WTC11 (cell line): ENCODE data around the gene NEMP1. TPM values are rescaled to one million over a fixed set of nuclear protein-coding genes. Genes with fewer than 3 reads are reported as not detected.

Experiments
- ATAC-seq: fragments of 200-7000 bp; cut with Tn5 transposase; 2 replicates; pipeline ENCODE4 v1.10.0; 2021; ENCODE audit warnings: mild to moderate bottlenecking, moderate library complexity
- CTCF ChIA-PET: fragments of 300-600 bp; sonication (Branson Sonifier 250); formaldehyde crosslinking; loops from one replicate; lab custom pipeline; 2021; ENCODE audit warnings: antibody characterized with exemption; lab: Charles Lee
- POLR2A ChIA-PET: fragments of 350-600 bp; sonication (Branson Sonifier 250); formaldehyde crosslinking; loops from one replicate; lab custom pipeline; 2021; ENCODE audit warnings: antibody characterized with exemption; lab: Charles Lee
- DNase-seq: peaks from one replicate; pipeline ENCODE4 v3.0.0; 2021; ENCODE audit warnings: low spot score
- H3K27ac Mint-ChIP-seq: 2 replicates; pipeline ENCODE4 v1.8.0; 2021; ENCODE audit warnings: mixed read lengths
- H3K27me3 Mint-ChIP-seq: 2 replicates; pipeline ENCODE4 v1.8.0; 2021; ENCODE audit warnings: low read depth, mild to moderate bottlenecking, moderate library complexity, mixed read lengths
- H3K36me3 Mint-ChIP-seq: 2 replicates; pipeline ENCODE4 v1.8.0; 2021; ENCODE audit warnings: mixed read lengths
- H3K4me1 Mint-ChIP-seq: 2 replicates; pipeline ENCODE4 v1.8.0; 2022; ENCODE audit warnings: mixed read lengths
- H3K4me3 Mint-ChIP-seq: 2 replicates; pipeline ENCODE4 v1.8.0; 2021; ENCODE audit warnings: mild to moderate bottlenecking, moderate library complexity, mixed read lengths
- H3K9me3 Mint-ChIP-seq: 2 replicates; pipeline ENCODE4 v1.8.0; 2021; ENCODE audit warnings: mixed read lengths
- ATF2 ChIP-seq: sonication (generic); formaldehyde crosslinking; IDR thresholded peaks from 2 replicates; pipeline ENCODE4 v1.8.1; 2022; ENCODE audit warnings: low read depth, missing genetic modification reagents, borderline replicate concordance
- CREM ChIP-seq: sonication (generic); formaldehyde crosslinking; IDR thresholded peaks from 2 replicates; pipeline ENCODE4 v1.8.1; 2022; ENCODE audit warnings: mild to moderate bottlenecking, missing genetic modification reagents, moderate library complexity
- EMX1 ChIP-seq: fragments of 250-450 bp; sonication (Bioruptor Pico); IDR thresholded peaks from 2 replicates; pipeline ENCODE4 v1.8.0; 2021; ENCODE audit warnings: mild to moderate bottlenecking
- ESRRA ChIP-seq: sonication (generic); formaldehyde crosslinking; IDR thresholded peaks from 2 replicates; pipeline ENCODE4 v1.8.1; 2022; ENCODE audit warnings: mild to moderate bottlenecking, missing genetic modification reagents, borderline replicate concordance
- ETV6 ChIP-seq: sonication (generic); formaldehyde crosslinking; IDR thresholded peaks from 2 replicates; pipeline ENCODE4 v1.8.1; 2022; ENCODE audit warnings: mild to moderate bottlenecking, missing genetic modification reagents
- FOXJ3 ChIP-seq: sonication (generic); formaldehyde crosslinking; IDR thresholded peaks from 2 replicates; pipeline ENCODE4 v1.9.0; 2021; ENCODE audit warnings: missing genetic modification reagents, mild to moderate bottlenecking, borderline replicate concordance
- FOXK1 ChIP-seq: sonication (generic); formaldehyde crosslinking; IDR thresholded peaks from 2 replicates; pipeline ENCODE4 v1.8.0; 2022; ENCODE audit warnings: mild to moderate bottlenecking, moderate library complexity, missing genetic modification reagents
- GRHL2 ChIP-seq: fragments of 250-450 bp; sonication (Bioruptor Pico); IDR thresholded peaks from 2 replicates; pipeline ENCODE4 v1.8.0; 2022; ENCODE audit warnings: mild to moderate bottlenecking, moderate library complexity; ENCODE audit not compliant: insufficient replicate concordance, severe bottlenecking
- GTF2I ChIP-seq: fragments of 250-450 bp; sonication (Bioruptor Pico); conservative IDR thresholded peaks from 2 replicates; pipeline ENCODE4 v1.4.0; 2021; ENCODE audit warnings: mild to moderate bottlenecking
- IRF2 ChIP-seq: sonication (generic); formaldehyde crosslinking; IDR thresholded peaks from 2 replicates; pipeline ENCODE4 v1.8.0; 2022; ENCODE audit warnings: low read depth, missing genetic modification reagents, borderline replicate concordance
- NFYB ChIP-seq: sonication (generic); formaldehyde crosslinking; conservative IDR thresholded peaks from 2 replicates; pipeline ENCODE4 v1.8.0; 2022; ENCODE audit warnings: low read depth, missing genetic modification reagents
- SMAD4 ChIP-seq: sonication (generic); formaldehyde crosslinking; IDR thresholded peaks from 2 replicates; pipeline ENCODE4 v1.8.0; 2022; ENCODE audit warnings: mild to moderate bottlenecking, missing genetic modification reagents
- TCF7 ChIP-seq: sonication (generic); formaldehyde crosslinking; IDR thresholded peaks from 2 replicates; pipeline ENCODE4 v1.8.0; 2022; ENCODE audit warnings: mild to moderate bottlenecking, low read depth, missing genetic modification reagents, moderate library complexity
- ZBTB21 ChIP-seq: sonication (generic); formaldehyde crosslinking; IDR thresholded peaks from 2 replicates; pipeline ENCODE4 v1.8.1; 2023; ENCODE audit warnings: mild to moderate bottlenecking, missing genetic modification reagents, borderline replicate concordance
- ZNF396 ChIP-seq: fragments of 250-450 bp; sonication (Bioruptor Pico); IDR thresholded peaks from 2 replicates; pipeline ENCODE4 v1.8.0; 2021; ENCODE audit warnings: mild to moderate bottlenecking, moderate library complexity, borderline replicate concordance
- ZNF423 ChIP-seq: fragments of 250-450 bp; sonication (Bioruptor Pico); IDR thresholded peaks from 2 replicates; pipeline ENCODE4 v2.1.2; 2022; ENCODE audit warnings: mild to moderate bottlenecking, moderate library complexity
- total RNA-seq: library from RNA; stranded (reverse); gene quantifications from 3 replicates; pipeline ENCODE4 v1.2.3, GENCODE V29; 2021
- TF ChIP-seq, protein P1 (sequence below): sonication (generic); formaldehyde crosslinking; IDR thresholded peaks from 2 replicates; pipeline ENCODE4 v1.8.0; 2023; ENCODE audit warnings: mild to moderate bottlenecking, missing genetic modification reagents
- TF ChIP-seq, protein P2 (sequence below): fragments of 250-450 bp; sonication (Bioruptor Pico); IDR thresholded peaks from 2 replicates; pipeline ENCODE4 v2.1.2; 2022; ENCODE audit warnings: mild to moderate bottlenecking, moderate library complexity
- TF ChIP-seq, protein P3 (sequence below): sonication (generic); formaldehyde crosslinking; IDR thresholded peaks from 2 replicates; pipeline ENCODE4 v1.8.1; 2022; ENCODE audit warnings: mild to moderate bottlenecking, missing genetic modification reagents, moderate library complexity, borderline replicate concordance
- TF ChIP-seq, protein P4 (sequence below): fragments of 250-450 bp; sonication (Bioruptor Pico); IDR thresholded peaks from 2 replicates; pipeline ENCODE4 v1.9.0; 2021; ENCODE audit warnings: mild to moderate bottlenecking
- TF ChIP-seq, protein P5 (sequence below): sonication (generic); formaldehyde crosslinking; IDR thresholded peaks from 2 replicates; pipeline ENCODE4 v1.8.1; 2023; ENCODE audit warnings: mild to moderate bottlenecking, missing genetic modification reagents, borderline replicate concordance

The NEMP1 gene
- total RNA-seq, 1 experiment from 2014 or later: 41.9 TPM

GRCh38 chr12:57092876-57093414 lies 14.4 kb upstream of the NEMP1 start (continued):
- TF ChIP-seq ATF2 (CRISPR knock-in tag) (no peak), ESRRA (CRISPR knock-in tag) (no peak), ETV6 (CRISPR knock-in tag) (no peak), FOXJ3 (CRISPR knock-in tag) (no peak), ZBTB21 (CRISPR knock-in tag) (no peak), ZNF396 (CRISPR knock-in tag) (no peak)
- TF ChIP-seq, protein P1, sequence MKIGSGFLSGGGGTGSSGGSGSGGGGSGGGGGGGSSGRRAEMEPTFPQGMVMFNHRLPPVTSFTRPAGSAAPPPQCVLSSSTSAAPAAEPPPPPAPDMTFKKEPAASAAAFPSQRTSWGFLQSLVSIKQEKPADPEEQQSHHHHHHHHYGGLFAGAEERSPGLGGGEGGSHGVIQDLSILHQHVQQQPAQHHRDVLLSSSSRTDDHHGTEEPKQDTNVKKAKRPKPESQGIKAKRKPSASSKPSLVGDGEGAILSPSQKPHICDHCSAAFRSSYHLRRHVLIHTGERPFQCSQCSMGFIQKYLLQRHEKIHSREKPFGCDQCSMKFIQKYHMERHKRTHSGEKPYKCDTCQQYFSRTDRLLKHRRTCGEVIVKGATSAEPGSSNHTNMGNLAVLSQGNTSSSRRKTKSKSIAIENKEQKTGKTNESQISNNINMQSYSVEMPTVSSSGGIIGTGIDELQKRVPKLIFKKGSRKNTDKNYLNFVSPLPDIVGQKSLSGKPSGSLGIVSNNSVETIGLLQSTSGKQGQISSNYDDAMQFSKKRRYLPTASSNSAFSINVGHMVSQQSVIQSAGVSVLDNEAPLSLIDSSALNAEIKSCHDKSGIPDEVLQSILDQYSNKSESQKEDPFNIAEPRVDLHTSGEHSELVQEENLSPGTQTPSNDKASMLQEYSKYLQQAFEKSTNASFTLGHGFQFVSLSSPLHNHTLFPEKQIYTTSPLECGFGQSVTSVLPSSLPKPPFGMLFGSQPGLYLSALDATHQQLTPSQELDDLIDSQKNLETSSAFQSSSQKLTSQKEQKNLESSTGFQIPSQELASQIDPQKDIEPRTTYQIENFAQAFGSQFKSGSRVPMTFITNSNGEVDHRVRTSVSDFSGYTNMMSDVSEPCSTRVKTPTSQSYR: no peak
- TF ChIP-seq, protein P2, sequence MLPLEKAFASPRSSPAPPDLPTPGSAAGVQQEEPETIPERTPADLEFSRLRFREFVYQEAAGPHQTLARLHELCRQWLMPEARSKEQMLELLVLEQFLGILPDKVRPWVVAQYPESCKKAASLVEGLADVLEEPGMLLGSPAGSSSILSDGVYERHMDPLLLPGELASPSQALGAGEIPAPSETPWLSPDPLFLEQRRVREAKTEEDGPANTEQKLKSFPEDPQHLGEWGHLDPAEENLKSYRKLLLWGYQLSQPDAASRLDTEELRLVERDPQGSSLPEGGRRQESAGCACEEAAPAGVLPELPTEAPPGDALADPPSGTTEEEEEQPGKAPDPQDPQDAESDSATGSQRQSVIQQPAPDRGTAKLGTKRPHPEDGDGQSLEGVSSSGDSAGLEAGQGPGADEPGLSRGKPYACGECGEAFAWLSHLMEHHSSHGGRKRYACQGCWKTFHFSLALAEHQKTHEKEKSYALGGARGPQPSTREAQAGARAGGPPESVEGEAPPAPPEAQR (CRISPR knock-in tag): no peak
- TF ChIP-seq, all 79 proteins: peak for 0

DNA sequence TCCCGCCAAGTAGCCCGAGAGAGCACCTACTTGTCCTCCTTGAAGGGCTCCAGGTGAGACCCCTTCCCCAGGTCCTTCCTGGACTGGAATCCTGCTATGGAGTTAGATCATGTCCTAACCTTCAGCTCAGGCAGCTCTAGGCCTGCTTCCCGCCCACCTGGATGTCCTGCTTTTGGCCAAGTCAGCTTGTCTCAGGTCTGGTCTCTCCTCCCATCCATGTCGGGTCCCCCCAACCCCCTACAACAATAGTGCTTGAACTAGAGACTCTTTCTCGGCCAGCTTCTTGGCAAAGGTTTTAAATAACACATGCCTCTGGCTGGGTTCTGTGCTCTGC lies 13.9 kb upstream of the NEMP1 start:
- TF ChIP-seq ZNF423 (no peak), CREM (no peak), NFYB (CRISPR knock-in tag) (no peak), EMX1 (CRISPR knock-in tag) (no peak), FOXK1 (CRISPR knock-in tag) (no peak), GRHL2 (no peak), GTF2I (CRISPR knock-in tag) (no peak), TCF7 (CRISPR knock-in tag) (no peak), SMAD4 (no peak), IRF2 (CRISPR knock-in tag) (no peak)
- TF ChIP-seq, protein P3, sequence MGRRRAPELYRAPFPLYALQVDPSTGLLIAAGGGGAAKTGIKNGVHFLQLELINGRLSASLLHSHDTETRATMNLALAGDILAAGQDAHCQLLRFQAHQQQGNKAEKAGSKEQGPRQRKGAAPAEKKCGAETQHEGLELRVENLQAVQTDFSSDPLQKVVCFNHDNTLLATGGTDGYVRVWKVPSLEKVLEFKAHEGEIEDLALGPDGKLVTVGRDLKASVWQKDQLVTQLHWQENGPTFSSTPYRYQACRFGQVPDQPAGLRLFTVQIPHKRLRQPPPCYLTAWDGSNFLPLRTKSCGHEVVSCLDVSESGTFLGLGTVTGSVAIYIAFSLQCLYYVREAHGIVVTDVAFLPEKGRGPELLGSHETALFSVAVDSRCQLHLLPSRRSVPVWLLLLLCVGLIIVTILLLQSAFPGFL (CRISPR knock-in tag): no peak
- TF ChIP-seq, protein P4, sequence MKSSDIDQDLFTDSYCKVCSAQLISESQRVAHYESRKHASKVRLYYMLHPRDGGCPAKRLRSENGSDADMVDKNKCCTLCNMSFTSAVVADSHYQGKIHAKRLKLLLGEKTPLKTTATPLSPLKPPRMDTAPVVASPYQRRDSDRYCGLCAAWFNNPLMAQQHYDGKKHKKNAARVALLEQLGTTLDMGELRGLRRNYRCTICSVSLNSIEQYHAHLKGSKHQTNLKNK (CRISPR knock-in tag): no peak
- TF ChIP-seq, protein P5, sequence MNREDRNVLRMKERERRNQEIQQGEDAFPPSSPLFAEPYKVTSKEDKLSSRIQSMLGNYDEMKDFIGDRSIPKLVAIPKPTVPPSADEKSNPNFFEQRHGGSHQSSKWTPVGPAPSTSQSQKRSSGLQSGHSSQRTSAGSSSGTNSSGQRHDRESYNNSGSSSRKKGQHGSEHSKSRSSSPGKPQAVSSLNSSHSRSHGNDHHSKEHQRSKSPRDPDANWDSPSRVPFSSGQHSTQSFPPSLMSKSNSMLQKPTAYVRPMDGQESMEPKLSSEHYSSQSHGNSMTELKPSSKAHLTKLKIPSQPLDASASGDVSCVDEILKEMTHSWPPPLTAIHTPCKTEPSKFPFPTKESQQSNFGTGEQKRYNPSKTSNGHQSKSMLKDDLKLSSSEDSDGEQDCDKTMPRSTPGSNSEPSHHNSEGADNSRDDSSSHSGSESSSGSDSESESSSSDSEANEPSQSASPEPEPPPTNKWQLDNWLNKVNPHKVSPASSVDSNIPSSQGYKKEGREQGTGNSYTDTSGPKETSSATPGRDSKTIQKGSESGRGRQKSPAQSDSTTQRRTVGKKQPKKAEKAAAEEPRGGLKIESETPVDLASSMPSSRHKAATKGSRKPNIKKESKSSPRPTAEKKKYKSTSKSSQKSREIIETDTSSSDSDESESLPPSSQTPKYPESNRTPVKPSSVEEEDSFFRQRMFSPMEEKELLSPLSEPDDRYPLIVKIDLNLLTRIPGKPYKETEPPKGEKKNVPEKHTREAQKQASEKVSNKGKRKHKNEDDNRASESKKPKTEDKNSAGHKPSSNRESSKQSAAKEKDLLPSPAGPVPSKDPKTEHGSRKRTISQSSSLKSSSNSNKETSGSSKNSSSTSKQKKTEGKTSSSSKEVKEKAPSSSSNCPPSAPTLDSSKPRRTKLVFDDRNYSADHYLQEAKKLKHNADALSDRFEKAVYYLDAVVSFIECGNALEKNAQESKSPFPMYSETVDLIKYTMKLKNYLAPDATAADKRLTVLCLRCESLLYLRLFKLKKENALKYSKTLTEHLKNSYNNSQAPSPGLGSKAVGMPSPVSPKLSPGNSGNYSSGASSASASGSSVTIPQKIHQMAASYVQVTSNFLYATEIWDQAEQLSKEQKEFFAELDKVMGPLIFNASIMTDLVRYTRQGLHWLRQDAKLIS (CRISPR knock-in tag): no peak
- ChIA-PET POLR2A (interaction anchor here (0.9 to 1.4 kb wide), 3 partner anchors 11 to 19 kb away, joined by 4 to 11 read pairs (median 5); partner anchors contain the start of genes NEMP1 and STAT6), CTCF (interaction anchor here (0.6 to 8.7 kb wide), 14 partner anchors 8 to 495 kb away, joined by 3 to 219 read pairs (median 8); partner anchors contain the start of genes NEMP1 and STAT6)
- no peak overlapping the region for H3K4me3 Mint-ChIP-seq
- no peaks in the 10 kb centered on the region for H3K9me3 Mint-ChIP-seq
- H3K27me3 Mint-ChIP-seq: no peaks in the 10 kb centered on the region; the same call in 1 of the 2 replicates
- H3K4me1 Mint-ChIP-seq: peaks cover 37% of the 10 kb centered on the region
- peak overlapping the region; percentile 45; the same call in 1 of the 2 replicates for H3K27ac Mint-ChIP-seq
- DNase-seq: no peak
- ATAC-seq: no peak
- H3K36me3 Mint-ChIP-seq: peaks cover 31% of the 10 kb centered on the region
